ENCODE data around the gene EGR4. TPM values are rescaled to one million over a fixed set of nuclear protein-coding genes. Genes with fewer than 3 reads are reported as not detected.

Gene EGR4
- total and polyA plus RNA-seq, 2 of the 4 experiments (the other 2 are of a cell fraction): not detected

DNA sequence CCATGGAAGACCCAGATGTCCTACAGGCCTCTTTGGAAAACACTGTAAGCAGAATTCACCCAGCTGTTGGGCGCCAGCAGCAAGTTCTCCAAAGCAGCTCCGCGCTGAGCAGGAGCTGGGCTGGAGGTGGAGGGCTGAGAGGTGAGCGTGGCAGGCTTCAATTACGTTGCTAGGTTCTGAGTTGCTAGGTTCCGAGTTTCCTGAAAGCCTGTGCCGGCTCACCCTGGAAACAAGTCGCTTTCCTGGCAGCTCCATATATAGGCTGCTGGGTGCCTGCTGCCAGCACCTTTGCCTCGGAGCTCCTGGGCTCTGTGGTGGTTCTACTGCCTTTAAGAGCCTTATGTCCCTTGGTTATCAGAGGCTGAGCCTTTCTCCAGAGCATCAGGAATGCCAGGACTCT, 14.4 kb upstream of the EGR4 start:
- Histone ChIP-seq H2BK15ac (ENCODE audit: low read depth, low read length) (no peak overlapping the region), H4K5ac (ENCODE audit: low read depth, low read length) (no peak overlapping the region), H2AK9ac (replicated peaks; ENCODE audit: low read depth, low read length, poor library complexity) (no peak overlapping the region), H3K4ac (ENCODE audit: low read depth, low read length) (no peak overlapping the region), H3K9me3 (ENCODE audit: control insufficient read depth, insufficient read depth, low read length) (no peaks in the 10 kb centered on the region), H3K23ac (ENCODE audit: low read depth, low read length) (no peak overlapping the region), H3K9ac (ENCODE audit: low read depth, low read length) (no peak overlapping the region), H3K18ac (ENCODE audit: low read depth, low read length) (no peak overlapping the region), H2AFZ (replicated peaks; ENCODE audit: low read length, poor library complexity) (no peak overlapping the region), H3K27me3 (ENCODE audit: control insufficient read depth, insufficient read depth, low read length) (peaks cover 10% of the 10 kb centered on the region), H3K14ac (replicated peaks; ENCODE audit: low read depth, low read length) (no peak overlapping the region), H4K91ac (ENCODE audit: insufficient read depth, low read depth, low read length) (no peak overlapping the region), H3K36me3 (ENCODE audit: control insufficient read depth, insufficient read depth, low read length) (no peaks in the 10 kb centered on the region), H2BK5ac (ENCODE audit: low read depth, low read length, poor library complexity, severe bottlenecking) (no peak overlapping the region), H3K9me1 (ENCODE audit: insufficient read depth, low read length) (no peaks in the 10 kb centered on the region), H4K20me1 (ENCODE audit: insufficient read depth, low read length) (no peaks in the 10 kb centered on the region), H3K4me3 (ENCODE audit: insufficient read depth, low read depth, low read length) (no peak overlapping the region), H3K27ac (ENCODE audit: insufficient read depth, low read length) (no peak overlapping the region), H3K4me1 (ENCODE audit: control insufficient read depth, insufficient read depth, low read length) (no peaks in the 10 kb centered on the region), H3K79me1 (ENCODE audit: low read depth in 1 of 2, low read length in 2 of 2) (no peaks in the 10 kb centered on the region), H2AK5ac (ENCODE audit: low read depth, low read length) (no peak overlapping the region), H2BK20ac (ENCODE audit: low read depth, low read length) (no peak overlapping the region), H4K8ac (ENCODE audit: low read depth in 2 of 2, low read length in 2 of 2) (no peak overlapping the region), H2BK120ac (ENCODE audit: low read depth, low read length) (no peak overlapping the region), H3K4me2 (ENCODE audit: low read depth, low read length) (no peak overlapping the region), H3K56ac (ENCODE audit: extremely low read depth, insufficient read depth, low read length) (no peak overlapping the region)
- POLR2A ChIA-PET (ENCODE audit: unreplicated experiment): no interaction called here
- dilution Hi-C loops (cut with HindIII; ENCODE audit: low sequenced_read_pairs, unreplicated experiment): no loop called here
- WGBS, 2 experiments (ENCODE audit: extremely low coverage in 2 of 2, insufficient read length in 1 of 2): 53% methylated on average over 7 of the region's 9 CpGs; no CpG with 5 or more reads in 1 of the 2 experiments
- CTCF ChIA-PET: no interaction called here
- DNase-seq (no peak), ATAC-seq (ENCODE audit: low read depth) (no peak)
- intact Hi-C loops (cut with micrococcal nuclease): no loop called here
- in situ Hi-C loops (cut with MboI; ENCODE audit: low sequenced_read_pairs): no loop called here
- BruUV-seq (replicated peaks): no TSS peak
- no peak for TF ChIP-seq CHD1 (IDR thresholded peaks at IDR 0.05; ENCODE audit: low read depth, low read length)
- no peak for TF ChIP-seq NFE2L2 (IDR thresholded peaks at IDR 0.05; ENCODE audit: low read depth, low read length)
- no peak for TF ChIP-seq CEBPB (IDR thresholded peaks at IDR 0.05; ENCODE audit: low read depth, low read length)
- TF ChIP-seq SMC3 (IDR thresholded peaks at IDR 0.05; ENCODE audit: low read depth, low read length): no peak
- TF ChIP-seq MXI1 (IDR thresholded peaks at IDR 0.05; ENCODE audit: borderline replicate concordance, low read depth, low read length): no peak
- TF ChIP-seq CTCF (conservative IDR thresholded peaks at IDR 0.05; ENCODE audit: low read depth, low read length): no peak
- TF ChIP-seq, protein P1, sequence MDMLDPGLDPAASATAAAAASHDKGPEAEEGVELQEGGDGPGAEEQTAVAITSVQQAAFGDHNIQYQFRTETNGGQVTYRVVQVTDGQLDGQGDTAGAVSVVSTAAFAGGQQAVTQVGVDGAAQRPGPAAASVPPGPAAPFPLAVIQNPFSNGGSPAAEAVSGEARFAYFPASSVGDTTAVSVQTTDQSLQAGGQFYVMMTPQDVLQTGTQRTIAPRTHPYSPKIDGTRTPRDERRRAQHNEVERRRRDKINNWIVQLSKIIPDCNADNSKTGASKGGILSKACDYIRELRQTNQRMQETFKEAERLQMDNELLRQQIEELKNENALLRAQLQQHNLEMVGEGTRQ (IDR thresholded peaks at IDR 0.05; ENCODE audit: low read depth, low read length): no peak
- no peak for TF ChIP-seq MAFK (IDR thresholded peaks at IDR 0.05; ENCODE audit: low read depth, low read length)
- TF ChIP-seq BHLHE40 (IDR thresholded peaks at IDR 0.05; ENCODE audit: low read depth, low read length): no peak
- TF ChIP-seq RFX5 (IDR thresholded peaks at IDR 0.05; ENCODE audit: low read depth, low read length): no peak
- TF ChIP-seq MAZ (IDR thresholded peaks at IDR 0.05; ENCODE audit: borderline replicate concordance, low read depth, low read length): no peak
- no peak for TF ChIP-seq FOS (IDR thresholded peaks at IDR 0.05; ENCODE audit: low read depth, low read length)
- no peak for TF ChIP-seq POLR2A (IDR thresholded peaks at IDR 0.05; ENCODE audit: low read depth, low read length)
- TF ChIP-seq ELK1 (IDR thresholded peaks at IDR 0.05; ENCODE audit: borderline replicate concordance, low read depth, low read length): no peak
- no peak for TF ChIP-seq RCOR1 (IDR thresholded peaks at IDR 0.05; ENCODE audit: insufficient replicate concordance, low read length)
- TF ChIP-seq RAD21 (IDR thresholded peaks at IDR 0.05; ENCODE audit: low read length): no peak

Data from IMR-90 (cell line).